HUES6 (cell line): ENCODE measurements around the gene PTGES2.

ENCODE experiments used
- H3K27ac ChIP-seq: 2 replicates; pipeline ENCODE4 v1.7.0; 2013; ENCODE audit warnings: low read depth, mild to moderate bottlenecking, low read length, inconsistent platforms
- H3K27me3 ChIP-seq: 2 replicates; pipeline ENCODE4 v1.6.1; 2013; ENCODE audit warnings: low read length; ENCODE audit not compliant: control insufficient read depth, insufficient read depth
- H3K36me3 ChIP-seq: 2 replicates; pipeline ENCODE4 v1.6.1; 2013; ENCODE audit warnings: low read length; ENCODE audit not compliant: control insufficient read depth, insufficient read depth
- H3K4me1 ChIP-seq: 2 replicates; pipeline ENCODE4 v1.6.1; 2013; ENCODE audit warnings: low read length; ENCODE audit not compliant: control insufficient read depth, insufficient read depth
- H3K4me3 ChIP-seq: 2 replicates; pipeline ENCODE4 v1.5.1; 2013; ENCODE audit warnings: low read depth, low read length
- H3K9ac ChIP-seq: one replicate; pipeline ENCODE4 v1.6.1; 2013; ENCODE audit warnings: mild to moderate bottlenecking, low read length
- H3K9me3 ChIP-seq: 2 replicates; pipeline ENCODE4 v1.6.1; 2013; ENCODE audit warnings: low read depth, low read length; ENCODE audit not compliant: control insufficient read depth, insufficient read depth

Gene PTGES2

GRCh38 chr9:128152133-128153059, 24.9 kb upstream of the PTGES2 start:
- peaks cover 5% of the 10 kb centered on the region for H3K4me1 ChIP-seq
- no peak overlapping the region for H3K9ac ChIP-seq
- H3K36me3 ChIP-seq = no peaks in the 10 kb centered on the region
- no peak overlapping the region for H3K4me3 ChIP-seq
- H3K27me3 ChIP-seq = no peaks in the 10 kb centered on the region
- no peaks in the 10 kb centered on the region for H3K9me3 ChIP-seq
- no peak overlapping the region for H3K27ac ChIP-seq

- Histone ChIP-seq H3K9ac (no peak overlapping the region), H3K36me3 (no peaks in the 10 kb centered on the region), H3K27ac (no peak overlapping the region), H3K4me3 (no peak overlapping the region), H3K9me3 (no peaks in the 10 kb centered on the region), H3K4me1 (peaks cover 5% of the 10 kb centered on the region), H3K27me3 (no peaks in the 10 kb centered on the region)
Measured at GRCh38 chr9:128151309-128152132, 24.0 kb upstream of the PTGES2 start.

GRCh38 chr9:128150594-128151308, 23.2 kb upstream of the PTGES2 start:
- H3K4me3 ChIP-seq = no peak overlapping the region
- H3K27ac ChIP-seq = no peak overlapping the region

GRCh38 chr9:128149951-128150593, 22.5 kb upstream of the PTGES2 start:
- no peak overlapping the region for H3K27ac ChIP-seq
- no peaks in the 10 kb centered on the region for H3K9me3 ChIP-seq
- no peak overlapping the region for H3K4me3 ChIP-seq
- no peaks in the 10 kb centered on the region for H3K27me3 ChIP-seq
- no peaks in the 10 kb centered on the region for H3K36me3 ChIP-seq
- H3K4me1 ChIP-seq = peaks cover 5% of the 10 kb centered on the region
- no peak overlapping the region for H3K9ac ChIP-seq

More at GRCh38 chr9:128150594-128151308, 23.2 kb upstream of the PTGES2 start:
- Histone ChIP-seq H3K36me3 (no peaks in the 10 kb centered on the region), H3K4me1 (peaks cover 5% of the 10 kb centered on the region), H3K27me3 (no peaks in the 10 kb centered on the region), H3K9me3 (no peaks in the 10 kb centered on the region), H3K9ac (no peak overlapping the region)

- H3K9ac ChIP-seq = no peak within 1 kb of the TSS
- no peak within 1 kb of the TSS for H3K4me3 ChIP-seq
- H3K27me3 ChIP-seq = no peaks in the 10 kb centered on the region
- H3K4me1 ChIP-seq = peaks cover 3% of the 10 kb centered on the region; the same call in 1 of the 2 replicates
- no peaks in the 10 kb centered on the region for H3K36me3 ChIP-seq
- H3K27ac ChIP-seq = no peak within 1 kb of the TSS
- no peaks in the 10 kb centered on the region for H3K9me3 ChIP-seq
Measured at GRCh38 chr9:128149001-128149701, 21.6 kb upstream of the PTGES2 start, which contains the start of gene LCN2. Gene LCN2, plus strand, starts transcription at chr9:128149453. Its CDS starts 73 bp downstream, at chr9:128149526.

- H3K27ac ChIP-seq = no peak overlapping the region
- H3K9me3 ChIP-seq = no peaks in the 10 kb centered on the region
- H3K27me3 ChIP-seq = no peaks in the 10 kb centered on the region
- no peak overlapping the region for H3K9ac ChIP-seq
- H3K4me1 ChIP-seq = peaks cover 3% of the 10 kb centered on the region; the same call in 1 of the 2 replicates
- no peak overlapping the region for H3K4me3 ChIP-seq
- H3K36me3 ChIP-seq = no peaks in the 10 kb centered on the region
Measured at GRCh38 chr9:128148509-128149000, 21.0 kb upstream of the PTGES2 start.

GRCh38 chr9:128146591-128147120, 19.1 kb upstream of the PTGES2 start:
- Histone ChIP-seq H3K27ac (no peak overlapping the region), H3K4me1 (peaks cover 3% of the 10 kb centered on the region; the same call in 1 of the 2 replicates)

GRCh38 chr9:128145951-128146351, 18.4 kb upstream of the PTGES2 start:
- H3K27me3 ChIP-seq = no peaks in the 10 kb centered on the region
- no peak overlapping the region for H3K9ac ChIP-seq
- no peak overlapping the region for H3K4me3 ChIP-seq
- H3K27ac ChIP-seq = no peak overlapping the region
- H3K36me3 ChIP-seq = no peaks in the 10 kb centered on the region
- H3K9me3 ChIP-seq = no peaks in the 10 kb centered on the region
- H3K4me1 ChIP-seq = peaks cover 3% of the 10 kb centered on the region; the same call in 1 of the 2 replicates

More at GRCh38 chr9:128146591-128147120, 19.1 kb upstream of the PTGES2 start:
- Histone ChIP-seq H3K36me3 (no peaks in the 10 kb centered on the region), H3K27me3 (no peaks in the 10 kb centered on the region), H3K9ac (no peak overlapping the region), H3K9me3 (no peaks in the 10 kb centered on the region), H3K4me3 (no peak overlapping the region)

- no peaks in the 10 kb centered on the region for H3K9me3 ChIP-seq
- no peak overlapping the region for H3K9ac ChIP-seq
- no peaks in the 10 kb centered on the region for H3K4me1 ChIP-seq
Measured at GRCh38 chr9:128145536-128145935, 18.0 kb upstream of the PTGES2 start.

More at GRCh38 chr9:128145536-128145935, 18.0 kb upstream of the PTGES2 start:
- H3K4me3 ChIP-seq = no peak overlapping the region
- H3K27me3 ChIP-seq = no peaks in the 10 kb centered on the region
- H3K36me3 ChIP-seq = no peaks in the 10 kb centered on the region
- H3K27ac ChIP-seq = no peak overlapping the region
